ENCODE results near the gene LCNL1.

- no peak for TF ChIP-seq POLR2A (IDR thresholded peaks at IDR 0.05)
- TF ChIP-seq CTCF (IDR thresholded peaks at IDR 0.05), result no peak
These were observed 36.2 kb downstream of the LCNL1 start for GRCh38 chr9:137018761-137019559.

Measured in prostate gland (tissue), 2 donors.